KBM-7 (cell line): ENCODE data around the gene RDH13.
"Not testable (repeated sequence)": the region's sequence is repeated elsewhere in the genome, so short reads cannot be mapped to it uniquely, and the experiment has no call there.

Source experiments
- DNase-seq: peaks from one replicate; pipeline ENCODE4 v3.0.0-alpha.2; 2015
- in situ Hi-C: fragments of 300-500 bp; cut with MboI; formaldehyde crosslinking; loops from 2 replicates; pipeline ENCODE4 v1.14.3; 2020; ENCODE audit warnings: low sequenced_read_pairs, low pct_unique_long_range_greater_than_20kb, mixed read lengths

The RDH13 gene

DNA sequence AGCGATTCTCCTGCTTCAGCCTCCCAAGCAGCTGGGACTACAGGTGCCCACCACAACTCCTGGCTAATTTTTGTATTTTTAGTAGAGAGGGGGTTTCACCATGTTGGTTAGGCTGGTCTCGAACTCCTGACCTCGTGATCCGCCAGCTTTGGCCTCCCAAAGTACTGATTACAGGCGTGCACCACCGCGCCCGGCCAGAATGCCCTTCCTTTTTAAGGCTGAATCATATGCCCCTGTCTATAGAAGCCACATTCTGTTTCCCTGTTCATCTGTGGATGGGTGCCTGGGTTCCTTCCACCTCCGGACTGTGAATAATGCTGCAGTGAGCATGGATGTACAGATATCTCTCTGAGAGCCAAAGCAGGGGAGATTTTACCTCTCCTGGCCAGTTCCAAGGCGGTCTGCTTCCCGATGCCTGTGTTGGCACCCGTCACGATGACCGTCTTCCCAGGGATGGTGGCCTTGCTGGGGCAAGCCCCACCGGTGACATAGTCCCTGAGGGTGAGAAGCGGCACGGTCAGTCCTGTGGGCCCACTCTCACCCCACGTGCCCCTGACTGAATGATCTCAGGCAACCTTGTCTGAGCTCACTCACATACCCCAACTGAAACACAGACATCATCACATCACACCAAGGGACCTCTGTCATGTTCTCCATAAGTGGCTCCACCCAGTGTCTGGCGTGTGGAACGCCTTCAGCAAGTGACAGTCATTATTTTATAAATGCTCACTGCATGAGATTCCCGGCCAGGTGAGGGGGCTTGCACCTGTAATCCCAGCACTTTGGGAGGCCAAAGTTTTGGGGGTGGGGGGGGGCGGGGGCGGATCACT lies 4.0 kb downstream of the RDH13 start:
- in situ Hi-C loops: no loop called here
- DNase-seq: peak; percentile 20

DNA sequence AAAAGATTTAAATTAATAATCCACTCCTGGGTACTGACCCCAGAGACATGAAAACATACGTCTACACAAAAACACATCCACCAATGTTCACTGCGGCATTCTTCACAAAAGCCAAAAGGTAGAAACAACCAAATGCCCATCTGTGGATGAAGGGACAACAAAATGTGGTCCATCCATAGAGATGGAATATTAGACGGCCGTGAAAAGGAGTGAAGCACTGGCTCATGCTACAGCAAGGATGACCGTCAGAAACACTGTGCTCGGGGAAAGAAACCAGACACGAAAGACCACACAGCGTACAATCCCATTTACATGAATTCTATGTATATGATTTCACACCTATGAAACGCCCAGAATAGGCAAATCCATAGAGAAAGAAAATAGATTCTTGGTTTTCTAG lies 6.1 kb downstream of the RDH13 start:
- in situ Hi-C loops: no loop called here
- DNase-seq: no peak

DNA sequence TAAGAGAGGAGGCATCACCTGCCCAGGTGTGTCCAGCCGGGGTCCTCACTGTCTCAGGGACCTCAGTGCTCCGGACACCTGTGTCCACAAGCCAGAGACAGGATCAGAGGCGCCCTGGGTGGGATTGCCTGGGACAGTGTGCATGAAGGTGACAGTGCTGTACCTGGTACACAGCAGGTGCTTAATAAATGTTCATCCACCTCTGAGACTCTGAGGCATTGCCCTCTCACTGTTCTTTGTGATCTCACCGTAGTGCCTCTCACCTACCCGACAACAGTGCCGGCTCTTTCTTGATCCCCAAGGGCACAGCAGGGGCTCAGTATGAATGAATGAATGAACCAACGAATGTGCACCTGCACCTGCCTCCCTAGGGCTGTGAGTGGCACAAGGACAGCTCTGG lies 9.2 kb downstream of the RDH13 start:
- DNase-seq: no peak
- in situ Hi-C loops: no loop called here

DNA sequence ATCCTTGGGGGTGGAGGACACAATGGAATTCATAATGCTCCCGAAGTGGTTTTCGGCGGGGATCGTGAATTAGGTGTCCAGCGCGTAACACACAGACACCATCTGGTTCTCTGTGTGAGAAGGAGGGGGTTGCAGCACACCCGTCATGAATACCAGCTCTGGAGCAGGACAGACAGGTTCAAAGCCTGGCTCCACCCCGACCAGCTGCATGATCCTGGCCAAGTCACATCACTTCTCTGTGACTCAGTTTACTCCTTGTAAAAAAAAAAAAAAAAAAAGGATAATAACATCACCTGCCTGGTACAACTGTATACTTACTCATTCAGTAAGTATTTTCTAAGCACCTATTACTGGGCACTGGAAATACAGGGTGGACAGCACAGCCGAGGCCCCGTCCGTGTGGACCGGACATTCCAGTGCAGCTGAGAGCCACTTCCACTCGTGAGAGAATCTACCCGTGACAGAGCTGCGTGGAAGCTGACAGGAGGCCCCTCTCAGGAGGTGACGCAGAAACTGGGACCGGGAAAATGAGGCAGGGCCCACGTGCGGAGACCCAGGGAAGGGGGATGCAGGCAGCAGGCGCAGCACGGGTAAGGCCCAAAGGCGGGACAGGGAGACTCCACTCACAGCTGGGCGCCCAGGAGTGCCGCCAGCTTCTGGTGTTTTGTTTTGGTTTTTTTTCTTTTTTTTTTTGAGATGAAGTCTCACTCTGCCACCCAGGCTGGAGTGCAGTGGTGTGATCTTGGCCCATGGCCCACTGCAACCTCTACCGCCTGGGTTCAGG lies 12.0 kb downstream of the RDH13 start:
- in situ Hi-C loops: no loop called here

DNA sequence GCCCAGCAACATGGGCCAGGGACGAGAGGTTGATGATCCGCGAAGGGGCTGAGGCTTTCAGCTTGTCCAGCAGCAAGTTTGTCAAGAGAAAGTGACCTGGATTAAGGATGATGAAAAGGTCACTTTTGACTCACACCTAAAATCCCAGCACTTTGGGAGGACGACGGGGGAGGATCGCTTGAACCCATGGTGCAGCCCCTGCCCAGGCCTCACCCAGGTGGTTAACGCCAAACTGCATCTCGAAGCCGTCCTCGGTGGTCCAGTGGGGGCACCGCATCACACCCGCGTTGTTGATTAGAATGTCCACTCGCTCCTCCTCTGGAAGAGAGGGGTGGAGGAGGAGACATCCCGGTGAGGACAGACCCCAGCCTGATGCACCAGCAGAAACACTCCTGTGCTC lies 14.5 kb downstream of the RDH13 start:
- no peak for DNase-seq
- in situ Hi-C loops: no loop called here

More for the DNA sequence above, 12.0 kb downstream of the RDH13 start:
- no peak for DNase-seq

DNA sequence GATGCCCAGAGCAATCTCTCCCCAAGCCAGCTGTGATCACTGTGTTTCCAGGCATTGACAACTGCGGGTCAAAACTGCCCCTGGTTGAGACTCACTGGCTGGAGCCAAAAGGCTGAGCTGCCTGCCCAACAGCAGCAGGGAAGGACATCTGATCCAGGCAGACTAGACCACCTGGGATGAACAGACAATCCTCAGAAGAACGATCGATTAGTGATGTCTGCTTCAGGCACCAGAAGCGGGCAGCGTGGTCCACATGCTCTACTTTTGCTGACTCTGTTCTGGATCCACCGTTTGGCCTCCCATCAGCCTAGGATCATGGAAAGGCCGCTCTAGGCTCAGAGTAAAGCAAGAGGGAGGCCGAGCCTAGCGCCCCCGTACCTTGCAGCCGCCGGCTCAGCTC lies 15.0 kb downstream of the RDH13 start:
- in situ Hi-C loops: no loop called here

DNA sequence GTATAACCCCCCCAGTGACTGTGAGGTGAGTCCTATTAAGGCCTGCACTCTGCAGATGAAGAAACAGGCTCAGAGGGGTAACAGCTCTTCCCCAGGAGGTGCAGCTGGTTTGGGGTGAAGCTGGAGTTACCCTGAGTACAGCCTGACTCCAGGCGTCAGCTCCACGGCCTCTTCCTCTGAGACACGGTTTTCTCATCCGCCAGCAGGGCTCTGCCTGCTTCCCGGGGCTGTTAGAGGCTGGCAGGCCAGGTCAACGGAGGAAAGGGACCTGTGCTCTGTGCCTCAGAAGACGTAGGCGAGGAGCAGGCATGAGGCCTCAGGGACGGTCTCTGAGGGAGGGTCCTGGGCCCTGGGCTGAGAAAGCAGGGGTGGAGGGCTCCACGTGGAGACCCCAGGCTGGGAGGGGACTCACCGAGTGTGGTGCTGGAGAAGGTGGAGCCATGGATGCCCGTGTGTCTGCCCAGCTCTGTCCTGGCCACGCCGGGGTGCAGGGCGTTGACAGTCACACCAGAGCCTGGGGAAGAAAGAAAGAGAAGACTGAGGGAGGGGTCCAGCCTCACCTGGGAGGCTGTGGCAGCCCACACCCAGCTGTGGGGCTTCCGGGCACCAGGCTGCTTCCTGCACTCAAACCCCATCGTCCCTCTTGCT lies 15.8 kb downstream of the RDH13 start:
- in situ Hi-C loops: no loop called here
- DNase-seq: no peak

More for the DNA sequence above, 15.0 kb downstream of the RDH13 start:
- DNase-seq: no peak

DNA sequence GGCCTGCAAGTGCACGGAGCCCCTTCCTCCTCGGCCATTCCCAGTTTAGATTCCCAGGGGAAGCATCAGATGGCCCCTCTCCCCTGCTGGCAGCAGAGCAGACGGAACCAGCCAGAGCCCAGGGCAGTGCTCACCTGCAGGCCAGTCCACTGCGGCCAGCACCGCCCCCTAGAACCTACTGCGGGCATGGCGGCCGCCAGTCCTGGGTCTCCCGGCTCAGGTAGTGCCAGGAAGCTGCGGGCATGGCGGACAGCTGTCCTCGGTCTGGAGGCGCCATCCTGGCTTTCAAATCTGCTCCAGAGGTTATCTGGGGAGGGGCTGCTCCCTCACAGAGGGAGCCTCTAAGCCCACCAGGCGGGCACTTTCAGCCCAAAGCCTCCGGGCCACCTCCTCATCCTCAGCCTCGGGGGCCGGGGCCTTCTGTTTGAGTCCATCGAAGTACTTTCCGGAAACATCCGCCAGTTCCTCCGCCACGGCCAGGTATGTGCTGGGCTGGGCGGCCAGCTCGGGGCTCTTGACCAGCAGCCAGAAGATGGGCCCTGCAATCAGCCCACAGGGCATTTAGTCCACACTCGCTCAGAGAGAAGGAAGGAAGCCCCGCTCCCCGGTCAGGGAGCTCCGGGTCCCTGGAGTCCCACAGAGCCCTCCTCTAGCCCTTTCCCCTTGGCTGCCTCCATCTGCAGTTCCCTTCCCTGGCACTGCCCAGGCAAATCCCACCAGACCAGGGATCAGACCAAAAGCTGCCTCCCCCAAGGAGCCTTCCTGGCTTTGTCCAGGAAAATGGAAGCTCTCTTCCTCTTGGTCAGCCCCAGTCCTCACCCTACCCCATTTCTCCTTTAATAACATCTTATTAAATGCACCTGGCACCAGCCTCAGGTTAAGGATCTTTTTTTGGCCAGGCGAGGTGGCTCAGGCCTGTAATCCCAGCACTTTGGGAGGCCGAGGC lies 17.9 kb downstream of the RDH13 start:
- in situ Hi-C loops: no loop called here
- DNase-seq: no peak

DNA sequence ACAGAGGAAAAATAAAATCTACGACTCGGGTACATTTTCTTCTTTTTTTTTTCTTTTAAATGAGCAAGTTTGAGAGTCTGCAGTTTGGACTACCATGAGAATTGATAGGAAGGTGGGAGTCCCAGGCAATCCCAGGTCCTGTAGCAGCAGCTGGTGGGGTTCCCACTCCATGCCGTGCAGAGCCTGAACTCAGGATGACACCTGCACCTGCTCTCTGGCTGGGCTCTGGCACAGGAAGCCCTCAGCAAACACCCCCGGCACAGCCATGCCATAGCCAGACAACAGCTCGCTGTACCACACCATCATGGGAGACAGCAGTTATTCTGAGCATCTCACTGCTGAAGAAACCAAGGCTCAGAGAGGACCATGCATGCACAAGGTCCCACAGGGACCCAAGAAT lies 18.7 kb downstream of the RDH13 start:
- DNase-seq: no peak
- in situ Hi-C loops: no loop called here

DNA sequence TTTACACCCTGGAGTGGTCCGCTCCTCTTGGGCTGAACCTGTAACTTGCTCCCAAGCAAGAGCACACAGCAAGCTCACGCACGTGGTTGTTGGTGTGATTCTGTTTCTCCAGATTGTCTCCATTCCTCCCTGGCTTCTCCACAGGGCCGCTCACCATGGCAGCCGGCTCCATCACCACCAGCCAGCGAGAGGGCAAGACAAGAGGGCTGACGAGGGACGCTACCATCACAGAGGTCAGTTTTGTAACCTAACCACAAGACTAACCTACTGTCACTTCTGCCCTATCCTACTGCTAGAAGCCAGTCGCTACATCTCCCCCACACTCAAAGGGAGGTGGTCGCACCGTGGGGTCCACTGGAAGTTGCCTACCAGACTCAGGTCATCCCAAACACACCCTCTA lies 20.3 kb downstream of the RDH13 start:
- in situ Hi-C loops: no loop called here
- no peak for DNase-seq

DNA sequence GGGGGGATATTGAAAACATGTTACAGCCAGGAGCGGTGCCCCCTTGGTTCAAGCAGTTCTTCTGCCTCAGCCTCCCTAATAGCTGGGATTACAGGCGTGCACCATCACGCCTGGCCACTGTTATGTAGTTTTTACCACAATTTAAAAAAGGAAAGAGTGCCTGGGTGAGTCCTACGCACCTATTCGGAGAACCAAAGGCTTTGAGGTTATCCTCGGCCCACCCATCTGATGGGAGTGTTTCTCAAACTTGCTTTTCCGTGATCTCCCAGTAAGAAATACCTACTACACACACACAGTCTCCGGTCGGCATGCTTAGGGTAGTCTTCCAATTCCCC lies 20.6 kb downstream of the RDH13 start:
- DNase-seq: no peak
- in situ Hi-C loops: no loop called here

DNA sequence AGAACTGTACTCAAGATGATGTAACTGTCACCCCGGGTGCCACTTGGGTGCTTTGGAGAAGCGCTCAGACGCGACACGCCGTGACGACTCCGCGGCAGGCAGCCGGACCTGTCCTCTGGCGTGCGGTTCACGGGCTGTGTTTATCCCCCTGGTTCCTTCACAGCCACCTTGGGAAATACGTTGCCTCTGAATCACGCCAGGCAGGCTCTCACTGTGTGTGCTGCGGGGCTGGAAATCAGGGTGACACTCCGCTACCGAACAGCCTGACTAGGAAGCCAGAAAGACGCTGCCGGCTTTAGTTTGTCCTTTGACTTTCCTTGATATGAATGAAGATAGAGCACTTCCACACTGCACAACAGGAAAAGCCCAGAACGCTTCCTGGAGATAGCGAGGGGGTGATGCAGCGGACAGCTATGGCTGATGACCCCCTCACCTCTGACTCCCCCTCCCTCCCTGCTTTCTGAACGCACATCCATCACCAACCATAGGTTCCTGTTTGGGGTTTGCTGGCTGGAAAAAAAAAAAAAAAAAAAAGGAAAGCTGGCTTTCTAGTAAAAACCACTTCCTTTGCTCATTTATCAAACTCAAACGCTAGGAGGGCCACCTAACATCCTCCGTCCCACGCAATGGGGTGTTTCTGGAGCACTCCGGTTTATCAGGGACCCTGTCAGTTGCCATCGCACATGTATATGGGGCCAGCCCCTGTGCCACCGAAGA lies 21.2 kb downstream of the RDH13 start:
- DNase-seq: peak; percentile 95
- in situ Hi-C loops: no loop called here

DNA sequence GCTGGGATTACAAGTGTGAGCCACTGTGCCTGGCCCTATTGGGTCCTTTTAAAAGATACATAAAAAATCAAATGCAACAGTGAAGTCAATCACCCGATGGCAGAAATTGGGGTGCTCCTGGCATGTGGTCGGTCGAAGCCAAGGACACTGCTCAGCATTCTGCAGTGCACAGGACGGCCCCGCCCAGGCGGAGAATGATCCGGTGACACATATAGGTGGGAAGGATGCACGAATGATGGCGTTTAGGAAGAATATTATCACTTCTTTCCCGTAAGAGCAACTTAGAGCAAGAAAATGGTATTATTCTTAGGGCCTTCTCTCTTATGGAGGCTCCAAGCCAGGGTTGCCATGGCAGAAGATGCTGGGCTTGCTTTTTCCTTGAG lies 21.7 kb downstream of the RDH13 start:
- in situ Hi-C loops: no loop called here
- DNase-seq: no peak

DNA sequence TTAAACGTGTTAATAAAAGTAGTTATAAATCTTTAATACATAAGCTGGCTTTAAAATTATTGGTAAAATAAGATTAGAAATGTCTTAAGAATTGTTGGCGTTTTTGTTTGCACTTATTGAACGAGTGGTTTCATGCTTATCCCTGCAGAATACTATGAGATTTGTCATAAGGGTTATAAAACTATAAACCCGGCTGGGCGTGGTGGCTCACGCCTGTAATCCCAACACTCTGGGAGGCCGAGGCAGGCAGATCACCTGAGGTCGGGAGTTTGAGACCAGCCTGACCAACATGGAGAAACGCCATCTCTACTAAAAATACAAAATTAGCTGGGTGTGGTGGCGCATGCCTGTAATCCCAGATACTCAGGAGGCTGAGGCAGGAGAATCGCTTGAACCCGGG lies 22.3 kb downstream of the RDH13 start:
- DNase-seq: not testable (repeated sequence)

DNA sequence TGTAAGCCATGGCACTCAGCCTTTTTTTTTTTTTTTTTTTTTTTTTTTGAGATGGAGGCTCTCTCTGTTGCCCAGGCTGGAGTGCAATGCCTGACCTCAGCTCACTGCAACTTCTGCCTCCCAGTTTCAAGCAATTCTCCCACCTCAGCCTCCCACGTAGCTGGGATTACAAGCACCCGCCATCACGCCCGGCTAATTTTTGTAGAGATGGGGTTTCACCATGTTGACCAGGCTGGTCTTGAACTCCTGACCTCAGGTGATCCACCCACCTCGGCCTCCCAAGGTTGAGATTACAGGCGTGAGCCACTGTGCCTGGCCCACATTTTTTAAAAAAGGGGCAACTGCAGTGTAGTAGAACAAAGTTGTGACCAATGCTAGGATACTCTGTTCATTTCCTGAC lies 25.3 kb downstream of the RDH13 start:
- in situ Hi-C loops, DNase-seq: not testable (repeated sequence)

More for the DNA sequence above, 22.3 kb downstream of the RDH13 start:
- in situ Hi-C loops: not testable (repeated sequence)

DNA sequence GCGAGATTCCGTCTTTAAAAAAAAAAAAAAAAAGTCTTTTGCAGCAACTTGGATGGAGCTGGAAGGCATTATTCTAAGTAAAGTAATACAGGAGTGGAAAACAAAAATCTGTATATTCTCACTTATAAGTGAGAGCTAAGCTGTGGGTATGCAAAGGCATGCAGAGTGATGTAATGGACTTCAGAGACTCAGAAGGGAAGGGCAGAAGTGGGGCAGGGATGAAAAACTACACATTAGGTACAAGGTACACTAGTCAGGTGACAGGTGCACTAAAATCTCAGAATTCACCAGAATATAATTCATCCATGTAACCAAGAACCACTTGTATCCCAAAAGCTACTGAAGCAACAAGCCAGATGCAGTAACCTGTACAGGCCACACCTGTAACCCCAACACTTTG lies 26.9 kb downstream of the RDH13 start:
- in situ Hi-C loops: no loop called here
- DNase-seq: no peak

DNA sequence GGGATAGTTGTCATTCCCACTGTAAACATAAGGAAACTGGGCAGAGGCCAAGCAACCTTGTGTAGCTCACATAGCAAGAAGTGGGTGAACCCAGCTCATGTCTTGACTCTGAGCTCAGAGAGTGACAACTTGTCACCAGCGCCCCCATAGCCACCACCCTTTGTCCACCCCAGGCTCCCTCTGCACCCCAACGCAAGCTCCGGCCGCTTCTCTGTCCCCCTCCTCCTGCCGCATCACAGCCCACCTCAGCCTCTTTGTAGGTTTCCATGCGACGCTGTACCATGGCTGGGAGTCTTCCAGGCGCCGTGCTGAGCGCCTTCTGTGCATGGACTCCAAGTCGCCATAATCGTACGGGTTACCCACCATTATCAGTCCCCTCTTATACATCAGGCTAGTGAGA lies 28.2 kb downstream of the RDH13 start:
- in situ Hi-C loops: no loop called here

DNA sequence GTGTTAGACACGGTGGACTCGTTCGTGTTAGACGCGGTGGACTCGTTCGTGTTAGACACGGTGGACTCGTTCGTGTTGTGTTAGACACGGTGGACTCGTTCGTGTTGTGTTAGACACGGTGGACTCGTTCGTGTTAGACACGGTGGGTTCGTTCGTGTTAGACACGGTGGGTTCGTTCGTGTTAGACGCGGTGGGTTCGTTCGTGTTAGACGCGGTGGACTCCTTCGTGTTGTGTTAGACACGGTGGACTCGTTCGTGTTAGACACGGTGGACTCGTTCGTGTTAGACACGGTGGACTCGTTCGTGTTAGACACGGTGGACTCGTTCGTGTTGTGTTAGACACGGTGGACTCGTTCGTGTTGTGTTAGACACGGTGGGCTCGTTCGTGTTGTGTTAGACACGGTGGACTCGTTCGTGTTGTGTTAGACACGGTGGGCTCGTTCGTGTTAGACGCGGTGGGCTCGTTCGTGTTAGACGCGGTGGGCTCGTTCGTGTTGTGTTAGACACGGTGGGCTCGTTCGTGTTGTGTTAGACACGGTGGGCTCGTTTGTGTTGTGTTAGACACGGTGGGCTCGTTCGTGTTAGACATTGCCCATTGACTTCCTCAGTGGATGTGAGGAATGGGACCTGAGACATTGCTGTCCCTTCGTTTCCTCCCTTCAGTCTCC lies 29.8 kb downstream of the RDH13 start:
- in situ Hi-C loops, DNase-seq: not testable (repeated sequence)

More for the DNA sequence above, 28.2 kb downstream of the RDH13 start:
- no peak for DNase-seq
